Heart left ventricle (tissue), 13 donors: ENCODE results near the gene CCDC117.

Experiments used
- CTCF ChIP-seq, 12 donors: fragments of 200-600 bp; sonication (generic) in 4 of 12; IDR thresholded peaks; one replicate each; pipeline versions ENCODE4 v1.5.0 to v1.8.0; 2018 to 2022; ENCODE audit warnings: antibody characterized with exemption in 12 of 12, mild to moderate bottlenecking in 5 of 12
- POLR2A ChIP-seq, 2 donors: fragments of 450-650 bp; IDR thresholded peaks; one replicate each; pipeline ENCODE4 v1.6.1; 2017; ENCODE audit warnings: antibody characterized with exemption in 2 of 2, mild to moderate bottlenecking in 2 of 2, moderate library complexity in 2 of 2
- donor health status: ischemic (EF 13 %, LVEDD 7.1; RV severe dilation, severe dysfunction).
- donor health status: DM: no; HTN: yes; CAD: no.
- donor health status: DM: no; HTN: no; CAD: no.
- donor health status: ischemic (EF 25% LVEDD 6.9; RV normal size, moderate dysfunction).
- donor health status: ischemic (EF 25% LVEDD 5.7; RV mildly dilated, moderate dysfunction).
- donor health status: ischemic (EF 35%, LVEDD 5.7; RV mildly dilated, moderate dysfunction).
- donor health status: nonischemic (EF 11% LVEDD 7.7; RV severe dilation, severe dysfunction).
- donor health status: DM: yes; HTN: yes; CAD: no.
- donor health status: PGD.
- donor health status: ischemic (EF 29% LVEDD 5.4; RV normal size, mild dysfunction).
- donor health status: nonischemic (EF 23%, LVEDD 6.1; RV moderate dilation, normal function).

- TF ChIP-seq POLR2A (IDR thresholded peaks at IDR 0.05) (no peak), CTCF (IDR thresholded peaks at IDR 0.05) (no peak)
Observed at GRCh38 chr22:28815111-28815510, 42.6 kb downstream of the CCDC117 start.
